ENCODE results near the gene SOCS3. TPM values are rescaled to one million over a fixed set of nuclear protein-coding genes. Genes with fewer than 3 reads are reported as not detected.

Gene SOCS3
- total RNA-seq, 4 donors from 2014 or later, result 20.9 to 101 (median 39.5) TPM

DNA sequence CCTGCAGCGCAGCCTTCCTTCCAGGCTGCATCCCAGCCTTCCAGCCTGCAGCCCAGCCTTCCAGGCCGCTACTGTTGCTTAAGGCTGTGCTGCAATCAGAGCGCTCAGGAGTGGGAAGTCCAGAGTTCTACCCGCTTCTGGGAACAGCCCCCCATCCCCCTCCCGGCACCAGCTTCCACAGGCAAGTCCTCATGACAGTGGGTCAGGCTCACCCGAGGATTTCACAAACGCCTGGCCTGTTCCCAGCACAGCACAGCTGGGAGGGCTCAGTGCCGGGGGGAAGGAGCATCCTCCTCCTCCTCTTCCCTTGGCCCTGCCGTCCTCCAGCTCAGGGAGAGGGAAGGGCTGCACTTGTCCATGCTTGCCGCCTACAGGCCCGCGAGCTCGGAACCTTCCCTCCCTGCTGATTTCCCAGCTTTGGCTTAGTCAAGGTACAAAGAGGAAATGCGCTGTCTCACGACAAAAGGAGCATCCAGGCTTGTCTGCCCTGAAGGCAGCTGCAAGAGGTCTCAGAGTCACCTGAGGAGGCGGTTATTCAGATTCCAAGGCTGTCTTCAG, 8.3 kb downstream of the SOCS3 start:
- DNase-seq, result peak; percentile 100
- Histone ChIP-seq H3K4me1 (peaks cover 11 to 17% of the 10 kb centered on the region in 2 donors), H3K4me3 (no peak overlapping the region), H3K9me3 (no peaks in the 10 kb centered on the region), H3K27ac (peak overlapping the region; percentile 90 to 95), H3K36me3 (no peaks in the 10 kb centered on the region), H3K27me3 (no peaks in the 10 kb centered on the region)
- intact Hi-C loops (cut with DNase I; ENCODE audit: low total_unique reads), result no loop called here
- TF ChIP-seq, protein P1, sequence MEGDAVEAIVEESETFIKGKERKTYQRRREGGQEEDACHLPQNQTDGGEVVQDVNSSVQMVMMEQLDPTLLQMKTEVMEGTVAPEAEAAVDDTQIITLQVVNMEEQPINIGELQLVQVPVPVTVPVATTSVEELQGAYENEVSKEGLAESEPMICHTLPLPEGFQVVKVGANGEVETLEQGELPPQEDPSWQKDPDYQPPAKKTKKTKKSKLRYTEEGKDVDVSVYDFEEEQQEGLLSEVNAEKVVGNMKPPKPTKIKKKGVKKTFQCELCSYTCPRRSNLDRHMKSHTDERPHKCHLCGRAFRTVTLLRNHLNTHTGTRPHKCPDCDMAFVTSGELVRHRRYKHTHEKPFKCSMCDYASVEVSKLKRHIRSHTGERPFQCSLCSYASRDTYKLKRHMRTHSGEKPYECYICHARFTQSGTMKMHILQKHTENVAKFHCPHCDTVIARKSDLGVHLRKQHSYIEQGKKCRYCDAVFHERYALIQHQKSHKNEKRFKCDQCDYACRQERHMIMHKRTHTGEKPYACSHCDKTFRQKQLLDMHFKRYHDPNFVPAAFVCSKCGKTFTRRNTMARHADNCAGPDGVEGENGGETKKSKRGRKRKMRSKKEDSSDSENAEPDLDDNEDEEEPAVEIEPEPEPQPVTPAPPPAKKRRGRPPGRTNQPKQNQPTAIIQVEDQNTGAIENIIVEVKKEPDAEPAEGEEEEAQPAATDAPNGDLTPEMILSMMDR (IDR thresholded peaks at IDR 0.05), result peak in 2 of 4 experiments; percentile 4 to 27
- TF ChIP-seq POLR2A (IDR thresholded peaks at IDR 0.05), result peak in 1 of 2 donors; percentile 36

DNA sequence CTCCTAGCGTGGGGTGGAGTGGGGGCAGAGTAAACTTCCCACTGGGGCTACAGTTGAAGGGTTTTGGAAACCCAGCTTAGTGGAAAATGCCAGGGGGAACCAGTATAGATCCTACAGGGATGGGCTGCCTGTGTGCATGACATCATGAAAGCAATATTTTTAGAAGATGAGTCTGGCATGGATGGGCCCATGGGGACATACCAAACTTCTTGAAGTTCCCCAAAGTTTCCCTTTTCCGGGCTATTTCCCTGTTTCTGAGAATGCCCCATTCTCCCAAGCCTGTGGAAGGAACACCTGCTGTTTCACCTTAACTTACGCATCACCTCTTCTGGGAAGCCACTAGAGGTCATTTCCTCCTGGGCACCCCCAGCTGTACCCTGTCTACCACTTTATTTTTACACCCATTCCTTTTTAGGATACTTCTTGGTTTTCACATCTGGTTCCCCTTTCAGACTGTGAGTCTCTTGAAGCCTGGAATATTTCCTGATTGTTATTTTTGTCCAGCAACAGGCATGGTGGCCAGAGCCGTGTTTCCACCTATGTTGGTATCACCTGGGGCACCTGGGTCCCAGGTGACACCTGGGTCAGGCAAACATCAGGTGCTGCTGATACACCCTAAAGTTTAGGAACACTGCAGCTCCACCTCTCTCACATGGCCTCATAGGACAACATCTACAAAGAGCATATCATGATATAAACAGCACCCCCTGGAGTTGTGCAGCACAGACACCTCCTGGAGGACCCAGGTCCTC, 9.8 kb downstream of the SOCS3 start:
- DNase-seq, result no peak
- H3K36me3 ChIP-seq, result no peaks in the 10 kb centered on the region
- peaks cover 11 to 23% of the 10 kb centered on the region in 2 donors for H3K4me1 ChIP-seq
- intact Hi-C loops (cut with DNase I; ENCODE audit: low total_unique reads), result no loop called here
- TF ChIP-seq, protein P1 (IDR thresholded peaks at IDR 0.05), result no peak
- no peak for TF ChIP-seq POLR2A (IDR thresholded peaks at IDR 0.05)
- H3K4me3 ChIP-seq, result no peak overlapping the region
- H3K27ac ChIP-seq, result no peak overlapping the region
- no peaks in the 10 kb centered on the region for H3K27me3 ChIP-seq
- no peaks in the 10 kb centered on the region for H3K9me3 ChIP-seq

DNA sequence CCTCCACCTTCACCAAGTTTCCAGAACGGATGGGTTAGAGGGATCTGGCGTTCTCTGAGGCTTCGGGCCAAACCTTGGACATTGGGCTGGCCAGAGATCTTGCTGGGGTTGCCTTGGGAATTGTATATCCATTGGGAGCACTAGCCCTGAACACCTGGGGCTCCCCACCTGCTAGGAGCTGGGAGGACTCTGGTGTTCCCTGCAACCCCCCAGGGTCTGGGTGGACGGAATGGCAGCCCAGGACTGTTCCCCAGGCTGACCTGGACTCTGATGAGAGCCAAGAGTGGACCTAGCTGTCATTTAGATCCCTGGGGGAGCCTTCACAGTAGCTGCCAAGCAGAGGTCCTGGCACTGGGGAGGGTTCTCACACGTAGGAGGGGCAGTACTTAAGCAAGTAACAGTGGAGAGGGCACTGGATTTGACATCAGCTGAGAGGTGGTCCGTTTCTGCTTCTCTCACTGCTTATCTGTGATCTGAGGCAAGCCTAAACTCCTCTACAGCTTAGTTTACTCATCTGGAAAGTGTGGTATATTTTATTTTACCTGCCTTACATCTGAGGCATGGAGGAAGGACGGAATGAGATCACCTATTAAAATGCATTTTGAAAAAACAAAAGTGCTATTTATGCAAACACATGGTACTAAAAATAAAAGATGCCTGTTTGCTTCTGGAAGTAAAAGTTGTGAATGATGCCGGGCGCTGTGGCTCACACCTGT, 11.7 kb downstream of the SOCS3 start:
- Histone ChIP-seq H3K9me3 (no peaks in the 10 kb centered on the region), H3K36me3 (no peaks in the 10 kb centered on the region), H3K4me3 (no peak overlapping the region), H3K27ac (no peak overlapping the region), H3K4me1 (peaks cover 17 to 27% of the 10 kb centered on the region in 2 donors), H3K27me3 (no peaks in the 10 kb centered on the region)
- TF ChIP-seq, protein P1 (IDR thresholded peaks at IDR 0.05), result no peak
- no peak for TF ChIP-seq POLR2A (IDR thresholded peaks at IDR 0.05)
- intact Hi-C loops (cut with DNase I; ENCODE audit: low total_unique reads), result no loop called here
- no peak for DNase-seq

DNA sequence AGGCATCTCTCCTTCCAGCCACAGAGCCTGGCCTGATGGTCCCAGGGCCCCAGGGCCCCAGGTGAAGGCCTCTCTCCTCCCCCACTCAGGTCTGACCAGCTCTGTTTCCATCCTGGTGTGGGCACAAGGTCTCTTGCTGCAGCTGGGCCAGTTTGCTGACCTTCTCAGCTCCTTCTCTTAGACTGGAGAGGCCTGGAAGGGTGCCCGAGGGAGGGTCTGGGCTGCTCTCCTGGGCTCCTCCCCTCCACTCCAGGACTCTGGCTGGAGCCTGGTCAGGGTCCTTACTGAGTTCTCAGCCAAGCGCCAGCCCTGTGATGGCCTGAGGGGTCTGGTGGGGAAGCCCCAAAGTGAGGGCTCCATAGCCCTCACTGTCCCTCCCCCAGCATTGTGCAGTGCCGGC, 12.4 kb downstream of the SOCS3 start:
- TF ChIP-seq, protein P1 (IDR thresholded peaks at IDR 0.05), result no peak
- TF ChIP-seq POLR2A (IDR thresholded peaks at IDR 0.05), result no peak
- DNase-seq, result no peak
- Histone ChIP-seq H3K4me3 (no peak overlapping the region), H3K27ac (no peak overlapping the region), H3K4me1 (peaks cover 19 to 32% of the 10 kb centered on the region in 2 donors), H3K27me3 (no peaks in the 10 kb centered on the region), H3K9me3 (no peaks in the 10 kb centered on the region), H3K36me3 (no peaks in the 10 kb centered on the region)
- intact Hi-C loops (cut with DNase I; ENCODE audit: low total_unique reads), result no loop called here
